ENCODE data around the gene NPHP4.

DNA sequence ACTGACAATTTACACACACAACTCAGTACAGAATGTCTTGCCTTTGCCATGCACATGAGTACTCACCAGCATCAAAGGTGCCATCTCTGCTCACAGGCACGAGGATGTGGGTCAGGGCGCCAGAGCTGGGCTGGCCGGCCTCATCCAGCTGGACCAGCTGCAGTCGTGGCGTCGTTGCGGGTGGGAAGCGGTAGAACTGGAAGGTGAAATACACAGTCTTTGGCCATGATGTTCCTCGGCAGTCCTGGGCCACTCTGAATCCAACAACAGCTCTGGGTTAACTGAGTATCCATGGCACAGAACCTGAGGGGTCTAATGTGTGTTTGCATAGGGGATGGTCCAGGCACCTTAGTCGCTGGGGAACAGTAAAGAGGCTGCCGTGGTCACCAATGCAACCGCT is 87.7 kb downstream of the NPHP4 start:
- TF ChIP-seq POLR2AphosphoS5 (IDR thresholded peaks at IDR 0.05; ENCODE audit: insufficient read depth in 1 of 2, low read depth in 1 of 2) (no peak), CTCF (IDR thresholded peaks at IDR 0.05) (no peak), POLR2A (IDR thresholded peaks at IDR 0.05) (no peak)
